Uterus (tissue), 2 donors: ENCODE data around the gene FGFR2.

ENCODE experiments used
- POLR2A ChIP-seq, 2 donors: fragments of 450-650 bp; IDR thresholded peaks; one replicate each; pipeline ENCODE4 v1.6.1; 2016; ENCODE audit warnings: antibody characterized with exemption in 2 of 2, mild to moderate bottlenecking in 1 of 2, moderate library complexity in 1 of 2
- TF ChIP-seq, protein P1 (sequence below), 4 experiments: fragments of 200-600 bp in 2 of 4; fragments of 450-650 bp in 2 of 4; sonication (generic) in 2 of 4; IDR thresholded peaks; one replicate each; pipeline ENCODE4 v1.5.1; 2016 to 2019; ENCODE audit warnings: antibody characterized with exemption in 4 of 4, mild to moderate bottlenecking in 2 of 4, moderate library complexity in 1 of 4

GRCh38 chr10:121552746-121553145, 45.5 kb downstream of the FGFR2 start:
- TF ChIP-seq, protein P1, sequence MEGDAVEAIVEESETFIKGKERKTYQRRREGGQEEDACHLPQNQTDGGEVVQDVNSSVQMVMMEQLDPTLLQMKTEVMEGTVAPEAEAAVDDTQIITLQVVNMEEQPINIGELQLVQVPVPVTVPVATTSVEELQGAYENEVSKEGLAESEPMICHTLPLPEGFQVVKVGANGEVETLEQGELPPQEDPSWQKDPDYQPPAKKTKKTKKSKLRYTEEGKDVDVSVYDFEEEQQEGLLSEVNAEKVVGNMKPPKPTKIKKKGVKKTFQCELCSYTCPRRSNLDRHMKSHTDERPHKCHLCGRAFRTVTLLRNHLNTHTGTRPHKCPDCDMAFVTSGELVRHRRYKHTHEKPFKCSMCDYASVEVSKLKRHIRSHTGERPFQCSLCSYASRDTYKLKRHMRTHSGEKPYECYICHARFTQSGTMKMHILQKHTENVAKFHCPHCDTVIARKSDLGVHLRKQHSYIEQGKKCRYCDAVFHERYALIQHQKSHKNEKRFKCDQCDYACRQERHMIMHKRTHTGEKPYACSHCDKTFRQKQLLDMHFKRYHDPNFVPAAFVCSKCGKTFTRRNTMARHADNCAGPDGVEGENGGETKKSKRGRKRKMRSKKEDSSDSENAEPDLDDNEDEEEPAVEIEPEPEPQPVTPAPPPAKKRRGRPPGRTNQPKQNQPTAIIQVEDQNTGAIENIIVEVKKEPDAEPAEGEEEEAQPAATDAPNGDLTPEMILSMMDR (IDR thresholded peaks at IDR 0.05) = no peak
- no peak for TF ChIP-seq POLR2A (IDR thresholded peaks at IDR 0.05)
